Measurements from ENCODE around the gene LRRC4C. TPM values are rescaled to one million over a fixed set of nuclear protein-coding genes. Genes with fewer than 3 reads are reported as not detected.
"Not testable (repeated sequence)": the region's sequence is repeated elsewhere in the genome, so short reads cannot be mapped to it uniquely, and the experiment has no call there.

The LRRC4C gene
- total RNA-seq, 1 donor from 2014 or later, result not detected

DNA sequence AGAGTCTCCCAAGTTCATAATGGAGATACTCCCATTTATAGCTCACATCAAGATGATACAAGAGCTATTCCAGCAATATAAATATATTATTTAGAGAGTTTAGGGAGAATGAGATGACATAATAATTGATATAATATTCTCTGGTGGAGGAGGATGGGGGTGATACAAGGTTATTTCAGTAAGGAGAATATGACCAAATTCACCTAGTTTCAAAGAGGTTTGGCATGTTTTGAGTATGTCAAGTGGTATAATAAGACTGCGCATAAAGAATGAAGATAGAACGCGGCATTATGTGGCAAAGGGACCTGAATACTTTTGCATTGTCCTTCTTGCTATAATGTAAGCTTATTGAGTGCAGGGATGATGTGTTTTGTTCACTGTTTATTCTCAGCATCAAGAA is 1283.5 kb downstream of the LRRC4C start:
- no peaks in the 10 kb centered on the region for H3K27me3 ChIP-seq
- H3K4me3 ChIP-seq, result no peak overlapping the region
- no peaks in the 10 kb centered on the region for H3K36me3 ChIP-seq
- DNase-seq (ENCODE audit: low spot score in 2 of 2), result no peak
- no peaks in the 10 kb centered on the region for H3K9me3 ChIP-seq
- TF ChIP-seq, protein P1, sequence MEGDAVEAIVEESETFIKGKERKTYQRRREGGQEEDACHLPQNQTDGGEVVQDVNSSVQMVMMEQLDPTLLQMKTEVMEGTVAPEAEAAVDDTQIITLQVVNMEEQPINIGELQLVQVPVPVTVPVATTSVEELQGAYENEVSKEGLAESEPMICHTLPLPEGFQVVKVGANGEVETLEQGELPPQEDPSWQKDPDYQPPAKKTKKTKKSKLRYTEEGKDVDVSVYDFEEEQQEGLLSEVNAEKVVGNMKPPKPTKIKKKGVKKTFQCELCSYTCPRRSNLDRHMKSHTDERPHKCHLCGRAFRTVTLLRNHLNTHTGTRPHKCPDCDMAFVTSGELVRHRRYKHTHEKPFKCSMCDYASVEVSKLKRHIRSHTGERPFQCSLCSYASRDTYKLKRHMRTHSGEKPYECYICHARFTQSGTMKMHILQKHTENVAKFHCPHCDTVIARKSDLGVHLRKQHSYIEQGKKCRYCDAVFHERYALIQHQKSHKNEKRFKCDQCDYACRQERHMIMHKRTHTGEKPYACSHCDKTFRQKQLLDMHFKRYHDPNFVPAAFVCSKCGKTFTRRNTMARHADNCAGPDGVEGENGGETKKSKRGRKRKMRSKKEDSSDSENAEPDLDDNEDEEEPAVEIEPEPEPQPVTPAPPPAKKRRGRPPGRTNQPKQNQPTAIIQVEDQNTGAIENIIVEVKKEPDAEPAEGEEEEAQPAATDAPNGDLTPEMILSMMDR (IDR thresholded peaks at IDR 0.05), result no peak
- no peaks in the 10 kb centered on the region for H3K4me1 ChIP-seq
- intact Hi-C loops (cut with DNase I), result no loop called here
- H3K27ac ChIP-seq, result no peak overlapping the region

DNA sequence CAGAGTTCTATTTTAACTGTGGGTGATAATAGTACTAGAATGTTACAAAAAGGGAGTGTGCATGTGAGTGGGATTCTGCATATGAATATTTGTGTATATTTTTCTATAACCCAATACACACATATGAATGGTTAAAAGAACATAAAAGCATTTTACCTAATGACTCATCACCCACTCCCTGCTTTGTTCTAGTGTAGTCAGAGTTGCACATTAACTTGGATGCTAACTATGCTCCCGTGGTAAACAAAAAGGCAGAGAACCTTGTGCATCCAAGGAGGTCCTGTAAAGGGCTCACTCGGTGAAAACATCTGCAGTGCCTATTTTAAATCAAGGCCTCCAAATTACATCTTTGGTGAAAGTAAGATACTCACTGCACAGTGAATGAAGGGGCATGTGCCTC is 1289.4 kb downstream of the LRRC4C start:
- Histone ChIP-seq H3K36me3 (no peaks in the 10 kb centered on the region), H3K27ac (no peak overlapping the region), H3K9me3 (no peaks in the 10 kb centered on the region), H3K4me1 (no peaks in the 10 kb centered on the region), H3K4me3 (no peak overlapping the region), H3K27me3 (no peaks in the 10 kb centered on the region)
- no peak for DNase-seq (ENCODE audit: low spot score in 2 of 2)
- TF ChIP-seq, protein P1 (IDR thresholded peaks at IDR 0.05), result no peak
- intact Hi-C loops (cut with DNase I), result no loop called here

DNA sequence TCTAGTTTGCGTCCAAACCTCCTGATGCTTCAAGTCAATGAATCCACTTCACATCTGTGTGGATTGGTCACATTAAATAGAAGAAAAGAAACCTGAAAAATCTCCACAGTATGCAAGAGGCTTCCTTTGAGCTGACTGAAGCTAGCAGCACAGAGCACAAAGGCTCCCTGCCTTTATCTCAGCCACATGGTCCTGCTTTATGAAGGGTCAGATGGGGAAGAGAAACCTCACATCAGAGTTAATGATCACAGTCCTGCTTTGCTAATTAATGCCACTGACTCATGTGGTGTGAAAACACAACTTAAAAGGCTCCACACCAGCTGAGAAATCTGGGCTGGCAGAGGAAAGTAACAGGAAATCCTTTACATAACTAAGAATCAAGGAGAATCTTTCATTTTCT is 1291.0 kb downstream of the LRRC4C start:
- Histone ChIP-seq H3K27me3 (no peaks in the 10 kb centered on the region), H3K36me3 (no peaks in the 10 kb centered on the region), H3K27ac (no peak overlapping the region), H3K9me3 (no peaks in the 10 kb centered on the region), H3K4me3 (no peak overlapping the region), H3K4me1 (no peaks in the 10 kb centered on the region)
- TF ChIP-seq, protein P1 (IDR thresholded peaks at IDR 0.05), result no peak
- no peak for DNase-seq (ENCODE audit: low spot score in 2 of 2)
- intact Hi-C loops (cut with DNase I), result no loop called here

DNA sequence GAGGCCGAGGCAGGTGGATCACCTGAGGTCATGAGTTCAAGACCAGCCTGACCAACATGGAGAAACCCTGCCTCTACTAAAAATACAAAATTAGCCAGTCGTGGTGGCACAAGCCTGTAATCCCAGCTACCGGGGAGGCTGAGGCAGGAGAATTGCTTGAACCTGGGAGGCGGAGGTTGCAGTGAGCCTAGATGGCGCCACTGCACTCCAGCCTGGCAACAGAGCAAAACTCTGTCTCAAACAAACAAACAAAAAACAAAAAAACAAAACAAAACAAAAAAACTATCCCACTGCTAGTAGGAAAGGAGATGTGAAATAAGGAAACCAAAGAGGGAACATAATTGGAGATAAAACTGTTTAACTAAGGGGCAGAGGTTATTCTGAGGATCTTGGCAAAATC is 1291.6 kb downstream of the LRRC4C start:
- H3K4me3 ChIP-seq; H3K27ac ChIP-seq; H3K4me1 ChIP-seq; H3K9me3 ChIP-seq; DNase-seq (ENCODE audit: low spot score in 2 of 2); intact Hi-C loops (cut with DNase I); H3K27me3 ChIP-seq; H3K36me3 ChIP-seq: not testable (repeated sequence)

DNA sequence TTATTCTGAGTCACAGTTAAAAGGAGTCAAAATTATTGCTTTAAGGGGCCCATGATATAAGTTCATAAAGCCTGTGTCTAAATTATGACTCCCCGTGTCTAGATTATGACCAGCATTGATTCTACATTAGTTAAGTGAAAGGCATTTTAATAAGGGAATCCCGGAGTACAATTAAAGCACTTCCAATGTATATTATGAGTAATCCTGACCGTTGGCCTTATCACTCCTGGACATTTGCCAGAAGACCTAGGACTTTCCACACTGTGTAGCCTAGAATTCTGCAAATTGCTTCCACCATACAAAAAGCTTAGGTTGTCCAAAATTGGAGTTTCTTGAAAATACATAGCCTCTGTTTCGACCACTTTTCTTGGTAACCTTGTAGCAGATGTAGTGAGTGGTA is 1292.6 kb downstream of the LRRC4C start:
- Histone ChIP-seq H3K36me3 (no peaks in the 10 kb centered on the region), H3K9me3 (no peaks in the 10 kb centered on the region), H3K4me1 (no peaks in the 10 kb centered on the region), H3K4me3 (no peak overlapping the region), H3K27ac (no peak overlapping the region), H3K27me3 (no peaks in the 10 kb centered on the region)
- TF ChIP-seq, protein P1 (IDR thresholded peaks at IDR 0.05), result no peak
- intact Hi-C loops (cut with DNase I), result no loop called here
- no peak for DNase-seq (ENCODE audit: low spot score in 2 of 2)

DNA sequence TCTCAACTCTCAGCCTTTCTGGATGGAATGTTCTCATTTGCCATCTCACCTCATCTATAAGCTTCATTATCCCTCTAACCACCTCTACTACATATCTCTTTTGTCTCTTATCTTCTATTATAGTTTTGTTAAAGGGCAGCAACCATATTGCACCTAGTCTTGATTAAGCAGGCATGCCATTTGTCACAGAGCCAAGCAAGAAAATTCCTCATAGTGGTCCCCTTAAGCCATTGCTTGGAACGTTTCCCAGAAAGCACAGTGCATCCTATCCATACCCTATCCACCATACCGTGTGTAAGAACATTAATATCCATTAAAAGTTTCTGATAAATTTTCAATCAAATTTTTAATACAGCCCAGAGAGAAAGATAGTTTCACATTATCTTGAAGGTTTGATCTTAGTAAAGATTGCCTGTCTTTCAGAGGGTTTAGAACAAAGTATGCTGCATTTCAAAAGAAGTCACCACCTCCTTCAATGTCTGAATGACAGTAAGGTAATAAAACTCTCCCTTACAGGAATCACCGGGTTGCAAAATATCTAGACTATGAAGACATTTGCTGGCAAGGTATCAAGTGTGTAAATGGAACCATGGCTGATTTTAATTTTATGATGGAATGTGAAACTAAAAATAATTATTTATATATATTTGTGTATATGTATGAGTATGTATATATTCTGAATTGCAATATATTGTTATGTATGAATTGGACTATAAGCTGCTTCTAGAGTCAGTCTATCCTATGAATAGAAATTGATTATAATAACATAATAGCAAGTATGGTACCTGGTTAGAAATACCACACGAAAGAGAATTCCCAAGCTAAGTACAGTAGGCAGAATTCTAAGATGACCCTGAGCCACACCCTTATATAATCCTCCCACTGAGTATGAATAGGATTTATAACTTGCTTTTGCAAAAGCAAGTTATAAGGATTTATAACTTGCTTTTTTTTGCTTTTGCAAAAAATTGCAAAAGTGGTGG is 1296.3 kb downstream of the LRRC4C start:
- Histone ChIP-seq H3K36me3 (no peaks in the 10 kb centered on the region), H3K27me3 (no peaks in the 10 kb centered on the region), H3K27ac (no peak overlapping the region), H3K4me3 (no peak overlapping the region), H3K9me3 (no peaks in the 10 kb centered on the region), H3K4me1 (no peaks in the 10 kb centered on the region)
- intact Hi-C loops (cut with DNase I), result no loop called here
- TF ChIP-seq, protein P1 (IDR thresholded peaks at IDR 0.05), result no peak
- no peak for DNase-seq (ENCODE audit: low spot score in 2 of 2)

All from ascending aorta (tissue), 2 donors.